DND-41 (cell line): ENCODE results near the gene HUNK.

Experiments
- ATAC-seq: fragments of 200-7000 bp; cut with Tn5 transposase; 3 replicates; pipeline ENCODE4 v1.9.1; 2021; ENCODE audit warnings: low read depth; ENCODE audit not compliant: insufficient read depth
- DNase-seq: peaks from one replicate; pipeline ENCODE4 v3.0.0-alpha.2; 2020
- H2AFZ ChIP-seq: 2 replicates; pipeline ENCODE4 v1.6.0; 2012; ENCODE audit warnings: low read depth, low read length
- H3K27ac ChIP-seq: 2 replicates; pipeline ENCODE4 v1.5.1; 2012; ENCODE audit warnings: low read length, inconsistent platforms
- H3K27me3 ChIP-seq: fragments of 200-600 bp; sonication (generic); 2 replicates; pipeline ENCODE4 v1.6.0; 2012; ENCODE audit warnings: low read length, mild to moderate bottlenecking, inconsistent platforms; ENCODE audit not compliant: insufficient read depth, poor library complexity
- H3K36me3 ChIP-seq: 2 replicates; pipeline ENCODE4 v1.5.1; 2012; ENCODE audit warnings: low read length, inconsistent platforms; ENCODE audit not compliant: insufficient read depth
- H3K4me1 ChIP-seq: 2 replicates; pipeline ENCODE4 v1.5.1; 2012; ENCODE audit warnings: mild to moderate bottlenecking, low read length; ENCODE audit not compliant: insufficient read depth
- H3K4me2 ChIP-seq: 2 replicates; pipeline ENCODE4 v1.6.0; 2012; ENCODE audit warnings: mild to moderate bottlenecking, moderate library complexity, low read length, inconsistent platforms; ENCODE audit not compliant: insufficient read depth
- H3K4me3 ChIP-seq, 2 experiments: fragments of 200-600 bp in 1 of 2; shearing (Covaris generic) in 1 of 2; 2 replicates each; pipeline ENCODE4 v1.5.1; 2012 to 2016; ENCODE audit warnings: inconsistent platforms in 2 of 2, low read length in 2 of 2, mild to moderate bottlenecking in 2 of 2, low read depth in 1 of 2, moderate library complexity in 1 of 2
- H3K79me2 ChIP-seq: 2 replicates; pipeline ENCODE4 v1.6.0; 2012; ENCODE audit warnings: low read length, inconsistent platforms; ENCODE audit not compliant: insufficient read depth
- H3K9ac ChIP-seq: 2 replicates; pipeline ENCODE4 v1.6.0; 2012; ENCODE audit warnings: low read depth, mild to moderate bottlenecking, inconsistent platforms, low read length, moderate library complexity
- H3K9me3 ChIP-seq: 2 replicates; pipeline ENCODE4 v1.5.1; 2012; ENCODE audit warnings: low read length, moderate library complexity, mild to moderate bottlenecking, inconsistent platforms; ENCODE audit not compliant: insufficient read depth, severe bottlenecking
- H4K20me1 ChIP-seq: 2 replicates; pipeline ENCODE4 v1.6.0; 2012; ENCODE audit warnings: low read length; ENCODE audit not compliant: insufficient read depth
- CTCF ChIP-seq: IDR thresholded peaks from 2 replicates; pipeline ENCODE4 v1.5.1; 2012; ENCODE audit warnings: borderline replicate concordance, low read length, moderate library complexity, mild to moderate bottlenecking; ENCODE audit not compliant: poor library complexity, severe bottlenecking; ENCODE audit errors: extremely low read depth
- EZH2 ChIP-seq: IDR thresholded peaks from 3 replicates; pipeline ENCODE4 v1.6.1; 2012; ENCODE audit warnings: borderline replicate concordance, low read depth, mild to moderate bottlenecking, moderate library complexity, low read length, inconsistent platforms; ENCODE audit not compliant: severe bottlenecking

HUNK gene

GRCh38 chr21:31847761-31848160 lies 25.1 kb upstream of the HUNK start:
- no peak for ATAC-seq
- no peak for TF ChIP-seq CTCF
- TF ChIP-seq EZH2 = no peak

GRCh38 chr21:31848326-31848985 lies 24.4 kb upstream of the HUNK start:
- H4K20me1 ChIP-seq = no peaks in the 10 kb centered on the region
- no peak overlapping the region for H3K4me3 ChIP-seq
- H3K9me3 ChIP-seq = no peaks in the 10 kb centered on the region
- no peak overlapping the region for H3K27ac ChIP-seq
- no peak overlapping the region for H3K4me2 ChIP-seq
- H2AFZ ChIP-seq = no peak overlapping the region
- TF ChIP-seq CTCF = no peak
- no peak for TF ChIP-seq EZH2
- no peak overlapping the region for H3K9ac ChIP-seq
- no peak for ATAC-seq
- H3K79me2 ChIP-seq = no peaks in the 10 kb centered on the region
- no peaks in the 10 kb centered on the region for H3K4me1 ChIP-seq
- no peak for DNase-seq
- H3K27me3 ChIP-seq = peaks cover 13% of the 10 kb centered on the region
- H3K36me3 ChIP-seq = no peaks in the 10 kb centered on the region

More at GRCh38 chr21:31847761-31848160, 25.1 kb upstream of the HUNK start:
- Histone ChIP-seq H3K9ac (no peak overlapping the region), H3K27me3 (peaks cover 13% of the 10 kb centered on the region), H3K9me3 (no peaks in the 10 kb centered on the region), H3K4me3 (no peak overlapping the region), H3K36me3 (no peaks in the 10 kb centered on the region), H3K4me2 (no peak overlapping the region), H3K27ac (no peak overlapping the region), H3K4me1 (no peaks in the 10 kb centered on the region), H2AFZ (no peak overlapping the region), H3K79me2 (no peaks in the 10 kb centered on the region), H4K20me1 (no peaks in the 10 kb centered on the region)
- DNase-seq = no peak

- H4K20me1 ChIP-seq = no peaks in the 10 kb centered on the region
- no peaks in the 10 kb centered on the region for H3K9me3 ChIP-seq
- no peaks in the 10 kb centered on the region for H3K36me3 ChIP-seq
- TF ChIP-seq EZH2 (no peak), CTCF (no peak)
- H2AFZ ChIP-seq = no peak overlapping the region
- no peak for ATAC-seq
- no peak overlapping the region for H3K4me2 ChIP-seq
- H3K79me2 ChIP-seq = no peaks in the 10 kb centered on the region
- peaks cover 4% of the 10 kb centered on the region for H3K27me3 ChIP-seq
- H3K4me3 ChIP-seq = no peak overlapping the region
- no peak overlapping the region for H3K9ac ChIP-seq
- H3K4me1 ChIP-seq = no peaks in the 10 kb centered on the region
- DNase-seq = no peak
- no peak overlapping the region for H3K27ac ChIP-seq
Measured at GRCh38 chr21:31850886-31851285, 21.9 kb upstream of the HUNK start.

GRCh38 chr21:31855180-31855579 lies 17.6 kb upstream of the HUNK start:
- H3K9ac ChIP-seq = no peak overlapping the region
- no peaks in the 10 kb centered on the region for H3K27me3 ChIP-seq
- H3K27ac ChIP-seq = no peak overlapping the region
- no peaks in the 10 kb centered on the region for H4K20me1 ChIP-seq
- no peak for TF ChIP-seq CTCF
- TF ChIP-seq EZH2 = no peak
- H3K9me3 ChIP-seq = no peaks in the 10 kb centered on the region
- no peaks in the 10 kb centered on the region for H3K4me1 ChIP-seq
- no peak overlapping the region for H2AFZ ChIP-seq
- DNase-seq (no peak), ATAC-seq (no peak)
- H3K4me2 ChIP-seq = no peak overlapping the region
- no peaks in the 10 kb centered on the region for H3K36me3 ChIP-seq
- no peaks in the 10 kb centered on the region for H3K79me2 ChIP-seq
- H3K4me3 ChIP-seq = no peak overlapping the region
